HEK293T (cell line): ENCODE measurements around the gene GPRC6A.

Experiments
- FOXK2 ChIP-seq: fragments of 450-650 bp; IDR thresholded peaks from 2 replicates; pipeline ENCODE4 v1.6.1; 2016; ENCODE audit warnings: mild to moderate bottlenecking
- TARDBP ChIP-seq: fragments of 450-650 bp; IDR thresholded peaks from 2 replicates; pipeline ENCODE4 v1.6.1; 2016

- TF ChIP-seq FOXK2: no peak
- TF ChIP-seq TARDBP: no peak
These were observed 13.6 kb upstream of the GPRC6A start for GRCh38 chr6:116842459-116842858.
